Bronchial epithelial cell (primary cell): ENCODE data around the gene MAGEA10. TPM values are rescaled to one million over a fixed set of nuclear protein-coding genes. Genes with fewer than 3 reads are reported as not detected.

Source experiments
- DNase-seq: peaks from one replicate; pipeline ENCODE4 v3.0.0-alpha.2; 2010; ENCODE audit warnings: low read depth
- FAIRE-seq: peaks from 2 replicates; lab custom pipeline; 2011; peaks lifted over from hg19 to GRCh38; lab: Jason Lieb, UNC
- H3K27me3 ChIP-seq: 2 replicates; pipeline ENCODE4 v1.5.1; 2011; ENCODE audit warnings: low read length; ENCODE audit not compliant: control insufficient read depth, insufficient read depth
- H3K36me3 ChIP-seq: 2 replicates; pipeline ENCODE4 v1.5.1; 2011; ENCODE audit warnings: low read length; ENCODE audit not compliant: control insufficient read depth, insufficient read depth
- H3K4me3 ChIP-seq: 2 replicates; pipeline ENCODE4 v1.5.1; 2011; ENCODE audit warnings: mild to moderate bottlenecking, low read depth, low read length, control low read depth
- total RNA-seq: library from RNA; depleted of rRNA; stranded (reverse); fragments of >200 nt; gene quantifications from 2 replicates; pipeline ENCODE4 v1.2.1, GENCODE V29; 2014
- TF ChIP-seq, protein P1 (sequence below): IDR thresholded peaks from 2 replicates; pipeline ENCODE4 v1.5.1; 2011; ENCODE audit warnings: mild to moderate bottlenecking, moderate library complexity, low read length, control low read depth, inconsistent platforms; ENCODE audit not compliant: insufficient read depth, severe bottlenecking

The MAGEA10 gene
- total RNA-seq, 1 donor from 2014 or later: not detected

DNA sequence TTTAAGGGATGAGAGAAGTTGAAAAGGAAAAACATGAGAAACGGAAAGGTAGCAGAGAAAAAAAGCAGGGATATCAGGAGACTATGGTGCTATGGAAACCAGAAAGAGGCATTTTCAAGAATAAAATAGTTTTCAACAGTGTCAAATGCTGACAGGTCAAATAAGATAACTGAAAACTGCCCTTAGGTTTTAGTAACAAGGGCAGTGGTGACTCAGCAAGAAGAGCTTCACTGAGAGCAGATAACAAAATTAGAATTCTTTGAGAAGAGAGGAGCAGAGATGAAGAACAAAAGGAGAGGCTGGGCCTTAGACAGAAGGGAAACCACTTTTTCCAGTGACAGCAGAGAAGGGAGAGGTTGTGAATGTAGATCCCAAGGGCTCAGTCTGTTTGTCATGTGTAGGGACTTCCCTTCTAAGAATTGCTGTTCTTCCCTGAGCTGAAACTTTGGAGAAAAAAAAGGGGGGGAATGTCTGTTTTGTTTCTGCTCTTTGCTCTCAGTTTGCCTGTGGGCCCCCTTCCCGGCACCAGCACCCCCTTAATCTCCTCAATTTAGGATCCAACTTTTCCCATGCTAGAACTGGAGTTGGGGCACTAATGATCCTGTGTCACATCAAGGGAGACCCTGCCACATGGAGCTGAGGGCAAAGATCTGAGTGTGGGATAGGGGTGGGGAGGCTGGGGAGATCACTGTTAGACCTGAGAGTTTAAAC is 26.8 kb upstream of the MAGEA10 start:
- no peaks in the 10 kb centered on the region for H3K36me3 ChIP-seq
- no peaks in the 10 kb centered on the region for H3K27me3 ChIP-seq
- no peak overlapping the region for H3K4me3 ChIP-seq
- DNase-seq (no peak), FAIRE-seq (no peak)
- TF ChIP-seq, protein P1, sequence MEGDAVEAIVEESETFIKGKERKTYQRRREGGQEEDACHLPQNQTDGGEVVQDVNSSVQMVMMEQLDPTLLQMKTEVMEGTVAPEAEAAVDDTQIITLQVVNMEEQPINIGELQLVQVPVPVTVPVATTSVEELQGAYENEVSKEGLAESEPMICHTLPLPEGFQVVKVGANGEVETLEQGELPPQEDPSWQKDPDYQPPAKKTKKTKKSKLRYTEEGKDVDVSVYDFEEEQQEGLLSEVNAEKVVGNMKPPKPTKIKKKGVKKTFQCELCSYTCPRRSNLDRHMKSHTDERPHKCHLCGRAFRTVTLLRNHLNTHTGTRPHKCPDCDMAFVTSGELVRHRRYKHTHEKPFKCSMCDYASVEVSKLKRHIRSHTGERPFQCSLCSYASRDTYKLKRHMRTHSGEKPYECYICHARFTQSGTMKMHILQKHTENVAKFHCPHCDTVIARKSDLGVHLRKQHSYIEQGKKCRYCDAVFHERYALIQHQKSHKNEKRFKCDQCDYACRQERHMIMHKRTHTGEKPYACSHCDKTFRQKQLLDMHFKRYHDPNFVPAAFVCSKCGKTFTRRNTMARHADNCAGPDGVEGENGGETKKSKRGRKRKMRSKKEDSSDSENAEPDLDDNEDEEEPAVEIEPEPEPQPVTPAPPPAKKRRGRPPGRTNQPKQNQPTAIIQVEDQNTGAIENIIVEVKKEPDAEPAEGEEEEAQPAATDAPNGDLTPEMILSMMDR: no peak

DNA sequence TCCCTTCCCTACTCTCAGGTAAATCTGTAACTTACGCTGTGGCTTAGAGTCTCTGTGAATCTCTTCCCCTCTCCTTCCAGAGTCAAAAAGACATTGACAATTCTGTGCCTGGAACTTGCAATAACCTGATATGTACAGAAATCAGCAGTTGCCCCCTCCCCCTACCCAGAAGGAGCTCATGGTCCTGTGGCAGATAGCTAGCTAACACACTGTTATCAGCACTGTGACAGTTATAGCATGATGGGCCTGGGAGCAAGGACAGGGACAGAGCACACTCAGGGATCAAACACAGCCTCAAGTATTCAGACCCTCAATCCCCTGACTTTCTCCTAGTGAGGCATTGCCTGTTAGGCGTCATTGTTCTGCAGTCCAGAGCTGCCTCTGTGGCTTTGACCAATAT is 18.7 kb upstream of the MAGEA10 start:
- FAIRE-seq (no peak), DNase-seq (no peak)
- H3K27me3 ChIP-seq: no peaks in the 10 kb centered on the region
- H3K4me3 ChIP-seq: no peak overlapping the region
- no peaks in the 10 kb centered on the region for H3K36me3 ChIP-seq
- TF ChIP-seq, protein P1: no peak

- TF ChIP-seq, protein P1: no peak
- Histone ChIP-seq H3K4me3 (no peak overlapping the region), H3K36me3 (no peaks in the 10 kb centered on the region), H3K27me3 (no peaks in the 10 kb centered on the region)
- no peak for FAIRE-seq
- no peak for DNase-seq
These were observed 17.5 kb upstream of the MAGEA10 start for GRCh38 chrX:152155766-152156310.

- H3K4me3 ChIP-seq: no peak overlapping the region
- FAIRE-seq (no peak), DNase-seq (no peak)
- no peaks in the 10 kb centered on the region for H3K36me3 ChIP-seq
- no peaks in the 10 kb centered on the region for H3K27me3 ChIP-seq
- TF ChIP-seq, protein P1: no peak
These were observed 15.7 kb upstream of the MAGEA10 start for GRCh38 chrX:152154050-152154449.

- FAIRE-seq: no peak
- Histone ChIP-seq H3K36me3 (no peaks in the 10 kb centered on the region), H3K27me3 (no peaks in the 10 kb centered on the region), H3K4me3 (no peak overlapping the region)
- no peak for DNase-seq
- TF ChIP-seq, protein P1: no peak
These were observed 12.9 kb upstream of the MAGEA10 start for GRCh38 chrX:152151256-152151655.
